HuH-7 (cell line): ENCODE measurements around the gene GADD45G.

ENCODE experiments used
- DNase-seq: peaks from one replicate; pipeline ENCODE4 v3.0.0; 2011; ENCODE audit warnings: low spot score

Gene GADD45G

GRCh38 chr9:89592963-89593726 lies 11.7 kb upstream of the GADD45G start:
- no peak for DNase-seq

GRCh38 chr9:89593727-89594427 lies 10.9 kb upstream of the GADD45G start:
- peak; percentile 71 for DNase-seq

- DNase-seq, result no peak
Measured at GRCh38 chr9:89594811-89595550, 9.8 kb upstream of the GADD45G start.

GRCh38 chr9:89595646-89596045 lies 9.2 kb upstream of the GADD45G start:
- no peak for DNase-seq

GRCh38 chr9:89596937-89597555 lies 7.8 kb upstream of the GADD45G start:
- DNase-seq, result no peak

GRCh38 chr9:89597711-89598362 lies 7.0 kb upstream of the GADD45G start:
- peak; percentile 44 for DNase-seq

GRCh38 chr9:89598363-89598713 lies 6.5 kb upstream of the GADD45G start:
- DNase-seq, result no peak

GRCh38 chr9:89598926-89599325 lies 5.9 kb upstream of the GADD45G start:
- no peak for DNase-seq

GRCh38 chr9:89600831-89601230 lies 4.0 kb upstream of the GADD45G start:
- DNase-seq, result no peak

GRCh38 chr9:89601306-89601705 lies 3.5 kb upstream of the GADD45G start:
- no peak for DNase-seq

GRCh38 chr9:89601856-89602562 lies 2.8 kb upstream of the GADD45G start:
- DNase-seq, result no peak

GRCh38 chr9:89602978-89603766 lies 1.6 kb upstream of the GADD45G start:
- peak; percentile 71 for DNase-seq

- peak; percentile 61 for DNase-seq
Measured at GRCh38 chr9:89603767-89604665, 796 bp upstream of the GADD45G start.

GRCh38 chr9:89605465-89606048 lies 745 bp downstream of the GADD45G start:
- DNase-seq, result peak; percentile 26

GRCh38 chr9:89606049-89606623 lies 1.3 kb downstream of the GADD45G start:
- no peak for DNase-seq

GRCh38 chr9:89606624-89607311 lies 2.0 kb downstream of the GADD45G start:
- no peak for DNase-seq

GRCh38 chr9:89608641-89609335 lies 4.0 kb downstream of the GADD45G start:
- DNase-seq, result no peak
